DMS114 treated with DMSO at 0.1 percent for 48 hours (cell line): ENCODE results near the gene TNFRSF8.

Experiments
- DNase-seq: peaks from one replicate; lab custom pipeline; 2025; ENCODE audit not compliant: unreplicated experiment; lab: John Stamatoyannopoulos, UW

TNFRSF8 gene

GRCh38 chr1:12140515-12141162, 77.5 kb downstream of the TNFRSF8 start:
- no peak for DNase-seq

- DNase-seq = no peak
These were observed 78.2 kb downstream of the TNFRSF8 start for GRCh38 chr1:12141163-12141850.

GRCh38 chr1:12142141-12142823, 79.2 kb downstream of the TNFRSF8 start:
- DNase-seq = no peak

GRCh38 chr1:12142891-12143630, 80.0 kb downstream of the TNFRSF8 start:
- DNase-seq = no peak

GRCh38 chr1:12143631-12144155, 80.6 kb downstream of the TNFRSF8 start:
- no peak for DNase-seq

GRCh38 chr1:12144236-12144635, 81.1 kb downstream of the TNFRSF8 start:
- DNase-seq = no peak

- DNase-seq = no peak
These were observed 81.9 kb downstream of the TNFRSF8 start for GRCh38 chr1:12144969-12145368.

GRCh38 chr1:12145616-12146342, 82.7 kb downstream of the TNFRSF8 start:
- DNase-seq = no peak

GRCh38 chr1:12146343-12147112, 83.4 kb downstream of the TNFRSF8 start:
- no peak for DNase-seq

- DNase-seq = no peak
These were observed 84.1 kb downstream of the TNFRSF8 start for GRCh38 chr1:12147201-12147701.

GRCh38 chr1:12148160-12148957, 85.3 kb downstream of the TNFRSF8 start:
- no peak for DNase-seq

- no peak for DNase-seq
These were observed 86.1 kb downstream of the TNFRSF8 start for GRCh38 chr1:12148958-12149790.

- no peak for DNase-seq
These were observed 86.7 kb downstream of the TNFRSF8 start for GRCh38 chr1:12149791-12150175.

- no peak for DNase-seq
These were observed 87.5 kb downstream of the TNFRSF8 start for GRCh38 chr1:12150456-12151200.

GRCh38 chr1:12151465-12151864, 88.4 kb downstream of the TNFRSF8 start:
- no peak for DNase-seq

- no peak for DNase-seq
These were observed 89.2 kb downstream of the TNFRSF8 start for GRCh38 chr1:12152113-12152891.
